ENCODE data around the gene HES2.

DNA sequence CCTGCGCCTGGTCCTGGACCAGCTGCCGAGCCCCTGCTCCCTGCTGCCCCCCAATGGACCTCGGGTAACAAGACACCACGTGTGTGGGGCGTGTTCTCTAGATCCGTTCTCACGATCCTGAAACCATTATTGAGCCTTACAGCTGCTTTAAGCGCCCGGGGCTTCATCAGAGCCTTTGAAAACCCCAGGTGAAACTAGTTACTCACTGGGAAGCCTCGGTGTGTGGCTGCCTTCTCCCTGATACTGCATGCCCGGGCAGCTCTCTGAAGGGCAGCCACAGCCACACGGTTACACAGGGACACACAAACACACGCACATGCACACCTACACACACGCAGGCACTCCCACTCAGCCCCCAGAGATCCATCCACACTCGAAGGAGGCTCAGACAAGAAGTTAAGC is 5.3 kb downstream of the HES2 start:
- TF ChIP-seq YY1 (IDR thresholded peaks at IDR 0.05; ENCODE audit: insufficient read depth, insufficient read length) (no peak), SUZ12 (IDR thresholded peaks at IDR 0.05; ENCODE audit: extremely low read depth, insufficient read depth, insufficient read length) (no peak), ZNF274 (IDR thresholded peaks at IDR 0.05; ENCODE audit: low read depth, low read length) (no peak)

Measured in NT2/D1 (cell line).